ENCODE data around the gene IQSEC1.

IQSEC1 gene

DNA sequence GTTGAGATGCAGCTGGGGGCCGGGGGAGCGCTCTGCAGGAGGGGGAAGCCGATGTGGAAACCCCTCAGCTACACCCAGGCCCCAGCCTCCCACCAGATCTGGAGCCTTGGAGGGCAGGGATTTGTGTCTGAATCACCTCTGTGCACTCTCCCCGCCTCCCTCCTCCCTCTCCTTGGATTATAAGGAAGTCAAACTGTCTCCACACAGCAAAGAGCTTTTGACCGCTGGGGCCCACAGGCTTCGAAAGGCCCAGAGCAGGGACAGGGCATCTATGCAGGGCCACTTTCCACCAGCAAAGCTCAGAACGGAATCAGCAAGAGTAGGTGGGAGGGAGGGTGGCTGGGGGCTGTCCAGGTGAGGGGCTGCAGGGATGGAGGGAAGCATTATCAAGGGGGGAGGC, 68.9 kb downstream of the IQSEC1 start:
- peaks cover 13% of the 10 kb centered on the region for H3K4me1 ChIP-seq (ENCODE audit: control insufficient read depth, low read depth, low read length)
- H3K9ac ChIP-seq (ENCODE audit: low read length): no peak overlapping the region
- H3K36me3 ChIP-seq (ENCODE audit: control insufficient read depth, low read depth, low read length): no peaks in the 10 kb centered on the region
- H3K27me3 ChIP-seq (ENCODE audit: control insufficient read depth, insufficient read depth, low read length): no peaks in the 10 kb centered on the region
- H3K9me3 ChIP-seq (ENCODE audit: control insufficient read depth, low read depth, low read length): no peaks in the 10 kb centered on the region
- H3K27ac ChIP-seq (ENCODE audit: low read length): no peak overlapping the region
- no peak overlapping the region for H3K4me3 ChIP-seq (ENCODE audit: low read length)

DNA sequence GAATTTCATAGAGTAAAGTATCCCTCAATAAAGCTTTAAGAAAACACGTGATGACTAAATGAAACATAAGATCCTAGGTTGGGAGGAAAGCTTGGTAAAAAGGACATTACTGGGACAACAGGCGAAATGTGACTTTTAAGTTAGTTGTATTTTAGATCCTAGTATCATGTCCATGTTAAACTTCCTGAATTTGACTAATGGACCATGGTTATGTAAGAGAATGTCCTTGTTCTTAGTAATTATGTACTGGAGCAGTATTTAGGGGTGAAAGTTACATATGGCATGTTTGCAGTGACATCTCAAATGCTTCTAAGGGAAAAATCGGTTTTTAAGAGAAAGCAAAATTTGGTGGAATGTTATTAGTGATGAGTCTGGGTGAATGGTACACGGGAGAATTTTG, 69.6 kb downstream of the IQSEC1 start:
- H3K9ac ChIP-seq (ENCODE audit: low read length): no peak overlapping the region
- H3K4me3 ChIP-seq (ENCODE audit: low read length): no peak overlapping the region
- no peaks in the 10 kb centered on the region for H3K9me3 ChIP-seq (ENCODE audit: control insufficient read depth, low read depth, low read length)
- no peak overlapping the region for H3K27ac ChIP-seq (ENCODE audit: low read length)
- H3K36me3 ChIP-seq (ENCODE audit: control insufficient read depth, low read depth, low read length): no peaks in the 10 kb centered on the region
- H3K4me1 ChIP-seq (ENCODE audit: control insufficient read depth, low read depth, low read length): peaks cover 13% of the 10 kb centered on the region
- no peaks in the 10 kb centered on the region for H3K27me3 ChIP-seq (ENCODE audit: control insufficient read depth, insufficient read depth, low read length)

DNA sequence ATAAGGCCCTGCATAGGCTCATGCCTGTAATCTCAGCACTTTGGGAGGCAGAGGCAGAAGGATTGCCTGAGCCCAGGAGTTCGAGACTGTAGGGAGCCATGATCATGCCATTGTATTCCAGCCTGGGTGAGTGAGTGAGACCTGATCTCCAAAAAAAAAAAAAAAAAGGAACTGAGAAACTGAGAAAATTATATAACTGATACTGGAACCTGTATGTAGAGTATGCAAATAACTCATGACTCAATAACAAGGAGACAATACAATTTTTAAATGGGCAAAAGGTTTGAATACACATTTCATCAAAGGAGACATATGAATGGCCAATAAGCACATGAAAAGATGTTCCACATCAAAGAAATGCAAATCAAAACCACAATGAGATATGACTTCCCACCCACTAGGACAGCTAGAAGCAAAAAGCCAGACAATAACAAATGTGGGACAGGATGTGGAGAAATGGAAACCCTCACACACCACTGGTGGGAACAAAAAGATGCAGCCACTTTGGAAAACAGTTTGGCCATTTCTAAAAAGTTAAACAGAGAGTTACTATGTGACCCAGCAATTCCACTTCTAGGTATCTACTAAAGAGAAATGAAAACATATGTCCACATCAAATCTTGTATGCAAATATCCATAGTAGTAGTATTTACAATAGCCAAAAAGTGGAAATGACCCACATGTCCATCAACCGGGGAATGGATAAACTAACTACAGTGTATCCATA, 70.7 kb downstream of the IQSEC1 start:
- no peaks in the 10 kb centered on the region for H3K27me3 ChIP-seq (ENCODE audit: control insufficient read depth, insufficient read depth, low read length)
- no peak overlapping the region for H3K27ac ChIP-seq (ENCODE audit: low read length)
- H3K36me3 ChIP-seq (ENCODE audit: control insufficient read depth, low read depth, low read length): no peaks in the 10 kb centered on the region
- H3K4me3 ChIP-seq (ENCODE audit: low read length): no peak overlapping the region
- no peaks in the 10 kb centered on the region for H3K9me3 ChIP-seq (ENCODE audit: control insufficient read depth, low read depth, low read length)
- no peak overlapping the region for H3K9ac ChIP-seq (ENCODE audit: low read length)
- peaks cover 13% of the 10 kb centered on the region for H3K4me1 ChIP-seq (ENCODE audit: control insufficient read depth, low read depth, low read length)

DNA sequence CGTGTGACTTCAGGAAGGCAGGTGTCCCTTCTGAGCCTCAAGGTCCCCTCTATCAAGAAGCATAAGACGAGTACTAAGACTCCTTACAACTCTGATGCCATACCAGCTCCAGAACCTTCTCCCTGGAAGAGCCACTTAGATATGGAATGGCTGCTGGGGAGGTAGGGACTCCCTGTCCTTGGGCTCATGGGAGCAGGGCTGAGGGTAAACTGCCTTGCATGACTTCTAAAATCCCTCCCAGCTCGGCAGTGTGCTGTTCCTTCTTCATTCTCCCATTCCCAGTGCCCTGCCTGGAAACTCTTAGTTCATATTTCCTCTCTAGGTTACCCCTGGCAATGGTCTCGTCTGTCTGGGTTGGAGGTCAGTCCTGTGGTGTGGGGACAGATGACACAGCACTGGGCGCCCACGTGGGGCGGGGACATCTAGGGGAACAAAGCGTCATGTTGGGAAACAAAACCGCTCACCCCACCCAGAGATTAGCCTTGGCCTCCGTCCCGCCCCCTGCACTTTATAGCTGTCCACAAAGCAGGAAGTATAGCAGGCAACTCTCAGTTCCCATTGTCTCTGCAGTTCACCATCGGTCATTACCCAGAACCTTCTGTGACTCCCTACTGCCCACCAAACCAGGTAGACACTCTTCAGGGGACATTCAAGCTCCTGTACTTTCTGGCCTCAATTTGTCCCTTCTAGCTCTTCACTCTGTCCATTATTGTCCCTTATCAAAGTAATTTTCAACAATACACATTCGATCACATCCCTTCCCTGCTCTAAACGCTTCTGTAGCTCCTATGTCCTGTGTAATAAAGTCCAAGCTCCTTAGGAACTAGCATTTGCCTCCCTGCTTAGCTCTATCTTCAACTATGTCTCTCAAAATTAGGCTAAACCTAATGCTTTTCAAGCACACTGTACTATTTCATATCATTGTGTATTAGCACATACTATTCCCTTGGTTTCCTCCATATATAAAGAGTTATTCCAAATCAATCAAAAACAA, 73.8 kb downstream of the IQSEC1 start:
- Histone ChIP-seq H3K9ac (ENCODE audit: low read length) (no peak overlapping the region), H3K27ac (ENCODE audit: low read length) (no peak overlapping the region), H3K9me3 (ENCODE audit: control insufficient read depth, low read depth, low read length) (no peaks in the 10 kb centered on the region), H3K27me3 (ENCODE audit: control insufficient read depth, insufficient read depth, low read length) (peaks cover 5% of the 10 kb centered on the region), H3K4me1 (ENCODE audit: control insufficient read depth, low read depth, low read length) (peaks cover 14% of the 10 kb centered on the region), H3K36me3 (ENCODE audit: control insufficient read depth, low read depth, low read length) (no peaks in the 10 kb centered on the region), H3K4me3 (ENCODE audit: low read length) (no peak overlapping the region)

DNA sequence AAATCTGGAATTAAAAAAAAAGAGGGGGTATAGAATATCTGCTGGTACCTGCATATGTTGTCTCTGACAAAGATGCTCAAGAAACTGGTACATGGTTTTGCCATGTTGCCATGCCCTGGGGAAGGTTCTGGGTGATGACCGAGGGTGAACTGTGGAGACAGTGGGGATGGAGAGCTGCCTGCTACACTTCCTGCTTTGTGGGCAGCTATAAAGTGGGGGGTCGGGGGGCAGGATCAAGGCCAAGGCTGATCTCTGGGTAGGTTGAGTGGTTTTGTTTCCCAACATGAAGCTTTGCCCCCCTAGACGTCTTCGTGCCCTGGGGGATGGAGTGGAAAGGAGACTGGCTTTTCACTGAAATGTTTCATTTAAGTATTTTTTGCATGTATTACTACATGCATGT, 74.6 kb downstream of the IQSEC1 start:
- H3K9ac ChIP-seq (ENCODE audit: low read length): no peak overlapping the region
- peaks cover 8% of the 10 kb centered on the region for H3K4me1 ChIP-seq (ENCODE audit: control insufficient read depth, low read depth, low read length)
- peaks cover 8% of the 10 kb centered on the region for H3K27me3 ChIP-seq (ENCODE audit: control insufficient read depth, insufficient read depth, low read length)
- H3K4me3 ChIP-seq (ENCODE audit: low read length): no peak overlapping the region
- no peak overlapping the region for H3K27ac ChIP-seq (ENCODE audit: low read length)
- H3K9me3 ChIP-seq (ENCODE audit: control insufficient read depth, low read depth, low read length): no peaks in the 10 kb centered on the region
- H3K36me3 ChIP-seq (ENCODE audit: control insufficient read depth, low read depth, low read length): no peaks in the 10 kb centered on the region

DNA sequence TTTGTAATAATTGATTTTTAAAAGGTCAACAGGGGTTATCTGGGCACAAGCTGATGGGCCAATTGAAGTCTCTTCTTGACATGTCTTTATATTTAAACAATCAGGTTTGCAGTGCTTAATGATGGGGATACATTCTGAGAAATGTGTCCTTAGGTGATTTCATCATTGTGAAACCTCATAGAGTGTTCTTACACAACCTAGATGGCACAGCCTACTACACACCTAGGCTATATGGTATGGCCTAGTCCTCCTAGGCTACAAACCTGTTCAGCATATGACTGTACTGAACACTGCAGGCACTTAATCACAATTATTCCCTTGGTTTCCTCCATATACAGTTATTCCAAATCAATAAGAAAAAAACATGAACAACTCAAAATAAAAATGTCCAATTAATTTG, 75.8 kb downstream of the IQSEC1 start:
- peaks cover 17% of the 10 kb centered on the region for H3K27me3 ChIP-seq (ENCODE audit: control insufficient read depth, insufficient read depth, low read length)
- no peak overlapping the region for H3K27ac ChIP-seq (ENCODE audit: low read length)
- H3K4me1 ChIP-seq (ENCODE audit: control insufficient read depth, low read depth, low read length): peaks cover 12% of the 10 kb centered on the region
- H3K9me3 ChIP-seq (ENCODE audit: control insufficient read depth, low read depth, low read length): no peaks in the 10 kb centered on the region
- no peak overlapping the region for H3K4me3 ChIP-seq (ENCODE audit: low read length)
- no peak overlapping the region for H3K9ac ChIP-seq (ENCODE audit: low read length)
- H3K36me3 ChIP-seq (ENCODE audit: control insufficient read depth, low read depth, low read length): no peaks in the 10 kb centered on the region

DNA sequence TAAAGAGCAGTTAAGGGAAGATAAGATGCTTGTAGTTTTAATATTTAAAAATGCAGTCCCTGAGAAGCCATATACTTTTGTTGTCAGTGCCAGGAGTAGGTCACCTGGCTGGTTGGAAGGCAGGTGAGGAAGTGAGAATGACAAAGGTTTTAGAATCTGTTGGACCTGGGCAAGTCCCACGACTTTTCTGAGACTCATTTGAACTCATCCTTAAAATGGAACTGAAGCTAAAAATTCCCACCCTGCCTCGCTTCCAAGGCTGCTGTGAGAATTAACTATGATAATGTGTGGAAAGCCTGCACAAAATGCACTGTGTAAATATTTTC, 77.1 kb downstream of the IQSEC1 start:
- peaks cover 13% of the 10 kb centered on the region for H3K4me1 ChIP-seq (ENCODE audit: control insufficient read depth, low read depth, low read length)
- H3K27ac ChIP-seq (ENCODE audit: low read length): no peak overlapping the region
- peaks cover 21% of the 10 kb centered on the region for H3K27me3 ChIP-seq (ENCODE audit: control insufficient read depth, insufficient read depth, low read length)
- no peak overlapping the region for H3K4me3 ChIP-seq (ENCODE audit: low read length)
- no peak overlapping the region for H3K9ac ChIP-seq (ENCODE audit: low read length)
- H3K9me3 ChIP-seq (ENCODE audit: control insufficient read depth, low read depth, low read length): no peaks in the 10 kb centered on the region
- no peaks in the 10 kb centered on the region for H3K36me3 ChIP-seq (ENCODE audit: control insufficient read depth, low read depth, low read length)

DNA sequence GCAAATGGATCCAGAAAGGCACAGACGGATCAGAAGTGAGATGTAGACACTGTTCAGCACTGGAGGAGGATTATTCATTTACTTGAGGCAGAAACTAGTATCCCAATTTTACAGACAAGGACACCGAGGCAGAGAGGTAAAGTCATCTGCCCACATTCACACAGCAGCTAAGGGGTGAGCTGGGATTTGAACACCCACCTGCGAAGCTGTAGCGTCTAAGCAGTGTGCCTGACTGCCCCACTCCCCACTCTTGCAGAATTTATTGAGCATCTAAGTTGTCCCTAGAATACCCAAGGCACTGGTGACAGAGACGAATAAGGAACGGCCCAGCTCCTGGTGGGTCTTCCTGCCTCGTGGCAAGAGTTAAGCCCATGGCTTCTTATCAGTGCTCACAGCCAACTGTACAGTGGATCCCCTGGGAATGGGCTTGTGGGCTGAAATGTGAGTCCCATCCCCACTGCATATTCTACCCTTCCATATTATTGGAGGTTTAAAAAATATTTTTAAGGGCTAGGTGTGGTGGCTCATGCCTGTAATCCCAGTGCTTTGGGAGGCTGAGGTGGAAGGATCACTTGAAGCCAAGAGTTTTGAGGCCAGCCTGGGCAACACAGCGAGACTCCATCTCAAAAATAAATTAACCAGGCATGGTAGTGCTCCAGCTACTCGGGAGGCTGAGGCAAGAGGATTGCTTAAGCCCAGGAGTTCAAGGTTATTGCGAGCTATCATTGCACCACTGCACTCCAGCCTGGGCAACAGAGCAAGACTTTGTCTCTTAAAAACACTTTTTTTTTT, 77.6 kb downstream of the IQSEC1 start:
- peaks cover 21% of the 10 kb centered on the region for H3K27me3 ChIP-seq (ENCODE audit: control insufficient read depth, insufficient read depth, low read length)
- H3K9me3 ChIP-seq (ENCODE audit: control insufficient read depth, low read depth, low read length): no peaks in the 10 kb centered on the region
- peaks cover 13% of the 10 kb centered on the region for H3K4me1 ChIP-seq (ENCODE audit: control insufficient read depth, low read depth, low read length)
- H3K9ac ChIP-seq (ENCODE audit: low read length): no peak overlapping the region
- no peaks in the 10 kb centered on the region for H3K36me3 ChIP-seq (ENCODE audit: control insufficient read depth, low read depth, low read length)
- peak overlapping the region; percentile 56 for H3K4me3 ChIP-seq (ENCODE audit: low read length)
- H3K27ac ChIP-seq (ENCODE audit: low read length): no peak overlapping the region

DNA sequence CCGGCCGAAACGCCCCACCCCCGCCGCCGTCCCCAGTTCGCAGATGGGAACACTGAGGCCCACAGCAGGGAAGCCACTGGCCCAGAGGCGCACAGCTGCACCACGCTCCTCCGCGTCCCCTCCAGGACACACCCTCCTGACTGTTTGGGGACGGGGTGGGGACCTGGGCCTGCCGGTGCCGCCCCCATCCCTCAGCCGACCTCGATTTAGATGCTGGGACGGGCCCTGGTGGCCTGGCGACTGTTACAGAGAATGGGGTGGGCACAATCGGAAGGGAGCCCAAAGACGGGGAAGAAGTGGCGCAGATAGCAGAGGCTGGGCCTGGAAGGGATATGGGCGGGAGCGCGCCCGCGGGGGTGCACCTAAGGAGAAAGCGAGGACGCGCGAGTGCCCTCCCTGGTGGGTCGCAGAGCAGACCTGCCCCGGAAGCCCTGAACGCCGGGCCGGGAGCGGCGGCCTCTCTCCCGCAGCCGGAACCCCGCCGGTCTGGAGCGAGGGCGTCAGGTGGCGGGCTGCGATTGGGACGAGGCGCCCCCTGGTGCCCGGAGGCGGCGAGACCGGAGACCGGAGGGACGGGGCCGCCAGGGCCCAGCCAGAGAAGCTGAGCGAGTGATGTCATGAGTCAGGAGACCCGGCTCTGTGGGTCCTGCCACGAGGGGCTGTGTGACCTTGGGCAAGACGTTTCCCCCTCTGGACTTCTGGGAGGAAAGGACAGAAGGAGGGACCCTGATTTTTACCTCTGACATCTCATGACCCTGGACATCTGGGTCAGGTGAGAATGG, 78.4 kb downstream of the IQSEC1 start:
- H3K4me3 ChIP-seq (ENCODE audit: low read length): peak overlapping the region; percentile 56
- H3K9me3 ChIP-seq (ENCODE audit: control insufficient read depth, low read depth, low read length): no peaks in the 10 kb centered on the region

DNA sequence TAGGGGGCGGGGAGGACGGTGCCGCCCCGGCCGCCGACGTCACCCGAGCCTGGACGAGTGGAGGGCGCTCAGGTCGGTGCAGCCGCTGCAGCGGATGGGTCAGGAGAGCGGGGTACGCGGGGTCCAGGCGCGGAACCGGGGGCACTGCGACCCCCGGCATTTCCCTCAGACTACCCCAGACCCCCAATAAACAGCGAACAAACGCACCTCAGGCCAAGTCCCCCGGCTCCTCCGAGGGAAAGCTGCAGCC, 78.9 kb downstream of the IQSEC1 start:
- Histone ChIP-seq H3K9me3 (ENCODE audit: control insufficient read depth, low read depth, low read length) (no peaks in the 10 kb centered on the region), H3K27ac (ENCODE audit: low read length) (no peak overlapping the region), H3K27me3 (ENCODE audit: control insufficient read depth, insufficient read depth, low read length) (peaks cover 21% of the 10 kb centered on the region), H3K36me3 (ENCODE audit: control insufficient read depth, low read depth, low read length) (no peaks in the 10 kb centered on the region), H3K9ac (ENCODE audit: low read length) (no peak overlapping the region), H3K4me3 (ENCODE audit: low read length) (peak overlapping the region; percentile 56), H3K4me1 (ENCODE audit: control insufficient read depth, low read depth, low read length) (peaks cover 13% of the 10 kb centered on the region)

More for the DNA sequence above, 78.4 kb downstream of the IQSEC1 start:
- H3K4me1 ChIP-seq (ENCODE audit: control insufficient read depth, low read depth, low read length): peaks cover 13% of the 10 kb centered on the region
- H3K27ac ChIP-seq (ENCODE audit: low read length): no peak overlapping the region
- H3K9ac ChIP-seq (ENCODE audit: low read length): no peak overlapping the region
- H3K27me3 ChIP-seq (ENCODE audit: control insufficient read depth, insufficient read depth, low read length): peaks cover 21% of the 10 kb centered on the region
- no peaks in the 10 kb centered on the region for H3K36me3 ChIP-seq (ENCODE audit: control insufficient read depth, low read depth, low read length)

Data from iPS-18a (cell line).